Islet of Langerhans (tissue), 1 donor: ENCODE measurements around the gene TAF1C.
"Not testable (repeated sequence)": the region's sequence is repeated elsewhere in the genome, so short reads cannot be mapped to it uniquely, and the experiment has no call there.

Source experiments
- FAIRE-seq: peaks from one replicate; lab custom pipeline; 2011; peaks lifted over from hg19 to GRCh38; lab: Jason Lieb, UNC

TAF1C gene

DNA sequence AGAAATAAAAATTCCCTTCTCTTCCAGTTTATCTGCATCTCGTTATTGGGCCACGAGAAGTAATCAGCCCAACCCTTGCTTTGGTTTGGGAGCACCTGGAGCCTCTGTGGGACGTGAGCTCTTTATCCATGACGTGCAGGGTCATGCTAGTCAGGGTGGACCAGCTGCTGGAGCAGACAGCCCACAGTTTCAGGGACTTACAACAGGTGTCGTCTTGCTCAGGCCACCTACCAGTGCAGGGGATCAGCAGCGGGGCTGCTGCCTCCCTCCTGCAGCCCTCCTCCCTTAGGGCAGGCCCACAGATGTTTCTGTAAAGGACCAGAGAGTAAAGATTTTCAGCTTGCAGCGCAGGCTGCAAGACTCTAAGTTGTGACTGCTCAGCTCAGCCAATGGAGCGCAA, 21.0 kb upstream of the TAF1C start:
- no peak for FAIRE-seq

DNA sequence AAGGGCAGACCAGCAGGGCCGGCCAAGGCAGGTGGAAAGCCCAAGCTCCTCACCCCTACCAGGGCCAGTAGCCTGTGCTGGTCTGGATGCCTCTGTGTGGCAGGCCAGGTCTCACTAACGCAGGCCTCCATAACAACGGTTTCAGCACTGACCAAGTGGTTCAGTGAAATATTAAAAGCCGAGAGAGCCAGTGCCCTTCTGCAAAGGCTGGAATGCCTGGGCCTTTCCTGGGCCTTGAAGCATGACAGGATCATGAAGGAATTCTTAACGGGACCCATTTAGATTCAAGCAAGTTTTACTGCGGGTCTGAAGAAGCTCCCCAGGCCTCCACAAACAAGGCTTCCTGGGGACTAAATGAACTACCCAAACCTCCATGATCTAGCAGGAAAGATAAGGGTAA, 20.4 kb upstream of the TAF1C start:
- FAIRE-seq = no peak

DNA sequence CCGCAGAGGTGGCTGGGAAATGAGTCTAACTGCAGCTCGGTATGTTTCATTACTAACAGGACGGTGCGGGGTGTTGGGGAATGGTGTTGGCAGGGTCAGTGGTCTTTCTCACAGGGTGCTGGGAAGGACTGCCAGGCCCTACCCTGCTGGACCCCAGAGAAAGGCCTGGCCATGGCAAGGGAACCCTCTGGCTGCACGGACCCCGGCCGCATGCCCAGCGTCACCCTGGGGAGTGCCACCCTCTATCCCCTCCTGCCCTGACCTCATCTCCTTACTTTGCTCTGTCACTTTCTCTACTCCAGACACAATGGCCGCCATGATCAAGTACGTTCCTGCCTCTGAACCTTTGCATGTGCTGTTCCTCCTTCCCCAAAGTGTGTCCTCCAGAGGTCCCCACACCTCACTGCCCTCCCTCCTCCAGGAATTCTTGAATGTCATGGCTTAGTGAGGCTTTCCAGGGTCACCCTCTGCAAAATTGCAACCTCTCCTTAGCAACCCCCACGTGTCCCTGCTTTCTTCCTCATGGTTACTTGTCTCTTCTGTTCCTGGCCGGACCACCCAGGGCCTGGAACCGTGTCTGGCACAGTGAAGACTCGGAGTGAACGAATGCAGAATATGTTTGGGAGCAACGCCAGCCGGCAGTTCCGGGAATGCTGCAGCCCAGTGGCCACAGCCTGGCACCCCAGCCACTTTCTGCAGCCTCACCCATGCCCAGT, 19.3 kb upstream of the TAF1C start:
- no peak for FAIRE-seq

- not testable (repeated sequence) for FAIRE-seq
Observed at GRCh38 chr16:84205123-84205522, 18.3 kb upstream of the TAF1C start.

DNA sequence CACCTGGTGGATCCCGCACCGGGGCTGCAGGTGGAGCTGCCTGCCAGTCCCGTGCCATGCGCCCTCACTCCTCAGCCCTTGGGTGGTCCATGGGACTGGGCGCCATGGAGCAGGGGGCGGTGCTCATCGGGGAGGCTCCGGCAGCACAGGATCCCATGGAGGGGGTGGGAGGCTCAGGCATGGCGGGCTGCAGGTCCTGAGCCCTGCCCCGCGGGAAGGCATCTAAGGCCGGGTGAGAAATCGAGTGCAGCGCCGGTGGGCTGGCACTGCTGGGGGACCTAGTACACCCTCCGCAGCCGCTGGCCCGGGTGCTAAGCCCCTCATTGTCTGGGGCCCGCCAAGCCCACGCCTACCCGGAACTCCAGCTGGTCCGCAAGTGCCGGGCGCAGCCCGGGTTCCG, 17.7 kb upstream of the TAF1C start:
- not testable (repeated sequence) for FAIRE-seq

- no peak for FAIRE-seq
Observed at GRCh38 chr16:84199861-84200260, 13.0 kb upstream of the TAF1C start.

DNA sequence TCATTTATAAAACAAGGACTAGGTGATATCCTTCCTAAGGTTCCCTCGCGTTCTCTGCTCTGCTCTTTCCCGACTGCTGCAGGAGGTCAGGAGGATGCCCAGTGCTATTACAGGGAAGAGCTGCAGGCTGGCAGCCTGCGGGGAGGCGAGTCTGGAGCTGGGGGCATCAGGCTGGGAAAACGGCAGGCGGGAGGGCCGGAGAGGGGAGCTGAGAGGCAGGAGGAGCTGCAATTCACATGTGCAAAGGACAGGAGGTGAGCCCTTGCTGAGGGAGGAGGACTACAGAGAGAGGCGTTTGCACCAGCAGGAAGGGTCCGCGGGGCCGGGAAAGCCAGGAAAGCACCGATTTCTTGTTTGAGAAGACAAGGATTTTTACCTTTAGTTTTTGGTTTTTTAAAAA, 12.2 kb upstream of the TAF1C start:
- FAIRE-seq = no peak

- FAIRE-seq = no peak
Observed at GRCh38 chr16:84198401-84198800, 11.5 kb upstream of the TAF1C start.

DNA sequence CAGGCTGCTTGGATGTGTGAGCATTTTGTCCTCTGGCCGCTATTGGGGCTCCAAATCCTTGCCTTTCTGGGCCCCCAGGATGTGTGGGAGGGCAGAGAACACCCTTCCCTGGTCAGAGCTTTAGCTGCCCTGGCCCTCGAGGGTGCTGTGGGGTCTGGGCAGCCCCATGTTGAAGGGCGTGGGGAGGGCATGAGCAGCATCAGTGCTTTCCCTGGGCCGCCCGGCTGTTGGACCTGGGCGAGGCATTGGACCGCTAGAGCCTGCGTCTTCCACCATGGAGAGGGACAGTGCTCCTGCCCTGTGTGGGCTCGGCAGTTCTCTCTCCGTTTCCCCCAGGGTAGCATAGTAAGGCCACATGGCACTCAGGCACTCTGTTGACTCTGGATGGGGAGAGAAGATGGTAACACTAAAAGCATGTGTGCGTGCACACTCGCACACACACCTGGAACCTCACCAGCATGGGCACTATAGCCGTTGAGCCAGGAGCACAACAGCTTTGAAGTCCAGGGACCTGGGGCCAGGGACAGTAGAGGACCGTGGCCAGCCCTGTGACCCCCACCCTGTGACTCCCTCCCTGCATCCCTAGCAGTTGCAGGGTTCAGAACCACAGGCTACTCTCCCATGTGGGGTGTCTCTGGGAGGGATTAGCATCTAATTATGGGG, 10.7 kb upstream of the TAF1C start:
- no peak for FAIRE-seq

GRCh38 chr16:84196727-84197394, 10.0 kb upstream of the TAF1C start:
- no peak for FAIRE-seq

DNA sequence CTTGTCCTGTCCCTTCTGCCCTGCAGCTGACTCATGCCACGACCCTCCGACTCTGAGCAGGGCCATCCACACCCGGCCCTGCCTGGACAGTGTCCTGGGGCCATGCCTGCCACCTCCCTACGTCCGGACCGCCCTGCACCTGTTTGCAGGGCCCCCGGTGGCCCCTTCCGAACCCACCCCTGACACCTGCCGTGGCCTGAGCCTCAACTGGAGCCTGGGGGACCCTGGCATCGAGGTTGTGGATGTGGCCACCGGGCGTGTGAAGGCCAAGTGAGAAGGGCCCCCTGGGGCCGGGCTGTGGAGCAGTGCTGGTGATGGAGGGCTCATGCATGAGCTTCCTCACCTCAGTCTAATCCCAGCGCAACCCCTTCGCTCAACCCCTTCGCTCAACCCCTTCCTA, 9.2 kb upstream of the TAF1C start:
- no peak for FAIRE-seq

- no peak for FAIRE-seq
Observed at GRCh38 chr16:84195201-84196093, 8.6 kb upstream of the TAF1C start.

DNA sequence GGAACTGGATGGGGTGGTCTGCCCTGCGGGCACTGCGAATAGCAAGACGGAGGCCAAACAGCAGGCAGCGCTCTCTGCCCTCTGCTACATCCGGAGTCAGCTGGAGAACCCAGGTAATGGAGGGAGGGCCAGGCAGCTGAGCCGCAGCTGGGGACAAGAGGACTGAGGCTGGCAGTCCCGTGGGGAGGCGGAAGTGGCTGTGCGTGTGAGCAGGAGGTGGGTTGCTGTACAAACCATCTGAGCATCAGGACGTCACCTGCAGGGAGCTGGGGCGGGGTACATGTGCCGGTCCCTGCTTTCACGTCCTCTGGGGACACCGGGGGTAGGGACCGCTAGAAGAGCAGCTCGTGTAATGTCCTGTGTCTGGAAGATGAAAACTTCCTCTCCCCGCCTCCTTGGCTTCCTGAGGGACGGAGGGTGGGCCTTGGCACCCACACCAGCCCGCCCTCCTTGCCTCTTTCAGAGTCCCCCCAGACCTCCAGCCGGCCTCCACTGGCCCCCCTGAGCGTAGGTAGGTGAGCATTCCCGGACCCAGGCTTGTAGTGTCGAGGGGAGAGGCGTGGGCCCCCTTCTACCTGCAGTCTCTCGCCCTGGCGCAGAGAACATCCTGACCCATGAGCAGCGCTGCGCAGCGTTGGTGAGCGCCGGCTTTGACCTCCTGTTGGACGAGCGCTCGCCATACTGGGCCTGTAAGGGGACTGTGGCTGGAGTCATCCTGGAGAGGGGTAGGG, 7.8 kb upstream of the TAF1C start:
- FAIRE-seq = no peak

DNA sequence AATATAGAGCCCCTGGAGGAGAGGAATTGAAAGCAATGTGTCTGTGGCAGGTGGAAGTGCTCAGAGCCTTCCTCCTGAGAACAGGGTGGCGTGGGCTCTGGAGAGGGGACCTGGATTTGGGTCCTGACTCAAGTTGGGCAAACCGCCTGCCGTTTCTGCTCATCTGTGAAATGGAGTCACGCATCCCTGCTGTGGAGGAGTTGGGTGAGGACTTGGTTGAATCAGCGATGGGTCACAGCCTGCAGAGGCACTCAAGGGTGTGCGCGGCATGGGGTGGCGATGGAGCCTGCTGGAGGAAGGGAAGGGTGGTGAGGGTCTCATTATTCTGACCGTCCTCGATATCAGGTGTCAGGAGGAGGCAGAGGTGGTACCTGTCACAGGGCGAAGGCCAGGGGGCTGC, 7.2 kb upstream of the TAF1C start:
- FAIRE-seq = no peak

- FAIRE-seq = no peak
Observed at GRCh38 chr16:84193480-84193879, 6.6 kb upstream of the TAF1C start.

DNA sequence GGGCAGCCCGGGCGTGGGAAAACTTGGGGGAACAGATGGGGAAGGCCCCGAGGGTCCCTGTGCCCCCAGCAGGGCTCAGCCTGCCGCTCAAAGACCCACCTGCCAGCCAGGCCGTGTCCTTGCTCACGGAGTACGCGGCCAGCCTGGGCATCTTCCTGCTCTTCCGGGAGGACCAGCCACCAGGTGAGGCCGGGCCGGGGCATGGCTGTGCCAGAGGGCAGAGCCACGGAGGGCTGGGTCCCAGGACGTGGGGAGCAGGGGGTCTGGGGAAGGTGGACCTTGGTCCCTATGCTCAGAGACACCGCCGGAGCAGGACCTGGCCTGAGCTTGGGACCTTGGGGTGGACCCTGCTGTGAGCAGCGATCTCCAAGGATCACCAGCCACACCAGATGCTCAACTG, 4.6 kb upstream of the TAF1C start:
- no peak for FAIRE-seq

DNA sequence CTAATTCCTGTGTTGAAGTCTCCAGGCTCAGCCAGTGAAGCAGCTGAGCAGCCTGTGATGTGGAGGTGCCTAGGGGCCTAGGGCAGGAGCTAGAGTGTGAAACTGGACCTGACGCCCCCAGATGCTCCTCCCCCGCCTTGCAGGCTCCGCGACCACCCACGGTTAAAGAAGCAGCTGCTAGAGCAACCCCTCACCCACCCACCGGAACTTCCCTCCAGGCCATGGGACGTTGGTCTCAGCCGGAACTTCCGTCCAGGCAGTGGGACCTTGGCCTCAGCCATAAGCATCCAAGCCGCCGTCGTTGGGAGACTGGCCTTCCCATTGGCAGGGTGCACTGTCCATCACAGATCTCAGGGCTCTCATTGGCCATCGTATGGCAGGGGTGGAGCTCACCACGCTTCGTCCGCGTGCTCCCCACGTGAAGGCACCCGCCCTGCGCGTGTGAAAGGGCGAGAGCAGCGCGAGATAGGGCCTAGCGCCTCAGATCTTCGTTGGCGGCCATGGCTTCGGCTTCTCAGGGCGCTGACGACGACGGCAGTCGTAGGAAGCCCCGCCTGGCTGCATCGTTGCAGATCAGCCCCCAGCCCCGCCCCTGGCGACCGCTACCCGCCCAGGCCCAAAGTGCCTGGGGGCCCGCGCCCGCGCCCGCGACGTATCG, 4.0 kb upstream of the TAF1C start, which contains the start of gene ADAD2:
TSS of gene ADAD2 (plus strand) at position 427 of the 658 bp plus-strand sequence. CDS start at position 501, 74 bp downstream.
- no peak for FAIRE-seq

GRCh38 chr16:84184775-84185174, 2.1 kb downstream of the TAF1C start:
- FAIRE-seq = no peak

GRCh38 chr16:84183911-84184591, 2.8 kb downstream of the TAF1C start:
- FAIRE-seq = no peak

DNA sequence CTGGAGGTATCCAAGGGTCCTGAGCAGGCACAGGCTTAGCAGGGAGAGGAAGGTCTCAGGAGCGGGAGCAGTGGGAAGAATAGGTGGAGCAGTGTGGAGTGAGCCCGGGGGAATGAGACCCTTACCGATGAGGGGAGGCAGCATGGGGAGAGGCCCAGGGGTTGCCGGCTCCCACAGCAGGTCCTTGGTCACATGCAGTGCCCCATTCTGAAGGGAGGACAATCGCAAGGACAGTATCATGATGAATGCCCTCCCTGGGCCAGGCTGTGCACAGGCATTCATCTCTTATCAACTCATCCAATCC, 3.3 kb downstream of the TAF1C start:
- no peak for FAIRE-seq
